K562 (cell line): ENCODE results near the gene PHF19. TPM values are rescaled to one million over a fixed set of nuclear protein-coding genes. Genes with fewer than 3 reads are reported as not detected.

Experiments used
- ATAC-seq: fragments of 200-7000 bp; cut with Tn5 transposase; 3 replicates; pipeline ENCODE4 v1.9.1; 2020; ENCODE audit warnings: moderate library complexity
- BruUV-seq: library from RNA; stranded (reverse); fragments of 400-500 nt; replicated peaks from 2 replicates; lab custom pipeline; 2021; lab: Mats Ljungman, UMichigan
- CTCF ChIA-PET: fragments of 300-600 bp; formaldehyde crosslinking; extraction: SDS; loops from one replicate; lab custom pipeline; 2021; ENCODE audit warnings: low intra/inter-chr PET ratio; lab: Yijun Ruan, JAX
- POLR2A ChIA-PET: fragments of 300-600, 350-650 bp; sonication (Branson Sonifier 250); formaldehyde crosslinking; extraction: SDS; loops from one replicate; lab custom pipeline; 2021; ENCODE audit warnings: antibody characterized with exemption, inconsistent platforms; lab: Yijun Ruan, JAX
- DNase-seq, 4 experiments: peaks; one replicate each; pipeline versions ENCODE4 v3.0.0 to v3.0.0-alpha.2; 2011 to 2018; ENCODE audit warnings: low spot score in 3 of 4, mixed read lengths in 3 of 4; ENCODE audit errors: extremely low read depth in 1 of 4
- FAIRE-seq: peaks from 2 replicates; lab custom pipeline; 2011; peaks lifted over from hg19 to GRCh38; lab: Jason Lieb, UNC
- H2AFZ ChIP-seq: 2 replicates; pipeline ENCODE4 v1.6.0; 2011; ENCODE audit warnings: low read depth, low read length, control low read depth, inconsistent platforms
- H3K27ac ChIP-seq: fragments of 200-600 bp; 3 replicates; pipeline ENCODE4 v1.8.0; 2011; ENCODE audit warnings: low read depth, mild to moderate bottlenecking, control low read depth, inconsistent platforms, low read length, moderate library complexity, mixed read lengths; ENCODE audit errors: extremely low read depth
- H3K27me3 ChIP-seq, 2 experiments: fragments of 300-600 bp in 1 of 2; 2 replicates in 1 of 2; 3 replicates in 1 of 2; pipeline versions ENCODE4 v1.6.0 to v1.8.0; 2011; ENCODE audit warnings: inconsistent platforms in 2 of 2, low read length in 2 of 2, mild to moderate bottlenecking in 1 of 2, mixed read lengths in 1 of 2, moderate library complexity in 1 of 2; ENCODE audit not compliant: control insufficient read depth in 2 of 2, insufficient read depth in 2 of 2
- H3K36me3 ChIP-seq: fragments of 300-600 bp; 3 replicates; pipeline ENCODE4 v1.8.0; 2011; ENCODE audit warnings: mild to moderate bottlenecking, low read length, inconsistent platforms; ENCODE audit not compliant: control insufficient read depth, insufficient read depth
- H3K4me1 ChIP-seq, 2 experiments: fragments of 200-600 bp in 1 of 2; replicated peaks in 1 of 2; 2 replicates in 1 of 2; 3 replicates in 1 of 2; pipeline versions ENCODE4 v1.5.1 to v1.8.0; 2011; ENCODE audit warnings: inconsistent platforms in 2 of 2, low read length in 2 of 2, mild to moderate bottlenecking in 1 of 2, mixed read lengths in 1 of 2, moderate library complexity in 1 of 2; ENCODE audit not compliant: control insufficient read depth in 2 of 2, insufficient read depth in 2 of 2
- H3K4me2 ChIP-seq: 2 replicates; pipeline ENCODE4 v1.6.1; 2011; ENCODE audit warnings: low read length, control low read depth, inconsistent platforms, mixed read lengths; ENCODE audit not compliant: insufficient read depth
- H3K4me3 ChIP-seq: fragments of 200-600 bp; sonication (generic), shearing (Covaris generic); 2 replicates; pipeline ENCODE4 v1.5.1; 2016; ENCODE audit warnings: control low read depth, inconsistent platforms
- H3K79me2 ChIP-seq: fragments of 200-600 bp; 3 replicates; pipeline ENCODE4 v1.8.0; 2011; ENCODE audit warnings: low read length, inconsistent platforms; ENCODE audit not compliant: control insufficient read depth, insufficient read depth
- H3K9ac ChIP-seq, 2 experiments: 2 replicates each; pipeline versions ENCODE4 v1.6.0 to v1.6.1; 2011; ENCODE audit warnings: low read depth in 2 of 2, low read length in 2 of 2, control low read depth in 1 of 2, inconsistent platforms in 1 of 2, mild to moderate bottlenecking in 1 of 2, mixed read lengths in 1 of 2; ENCODE audit not compliant: insufficient read depth in 1 of 2
- H3K9me1 ChIP-seq: one replicate; pipeline ENCODE4 v1.6.0; 2011; ENCODE audit warnings: inconsistent platforms, mild to moderate bottlenecking, low read length, moderate library complexity; ENCODE audit not compliant: control insufficient read depth, insufficient read depth
- H3K9me3 ChIP-seq: replicated peaks from 2 replicates; pipeline ENCODE4 v1.5.1; 2011; ENCODE audit warnings: low read depth, low read length, inconsistent platforms; ENCODE audit not compliant: control insufficient read depth, insufficient read depth
- H4K20me1 ChIP-seq: replicated peaks from 2 replicates; pipeline ENCODE4 v1.6.1; 2011; ENCODE audit warnings: low read length, inconsistent platforms, mixed read lengths; ENCODE audit not compliant: control insufficient read depth, insufficient read depth
- BRF2 ChIP-seq: IDR thresholded peaks from 3 replicates; pipeline ENCODE4 v1.6.1; 2011; ENCODE audit warnings: borderline replicate concordance, mild to moderate bottlenecking; ENCODE audit not compliant: insufficient read length, insufficient read depth
- HNRNPLL ChIP-seq: fragments of 200-400 bp; formaldehyde crosslinking; IDR thresholded peaks from 2 replicates; pipeline ENCODE4 v1.6.1; 2017; ENCODE audit warnings: low read length, low read depth, mild to moderate bottlenecking; ENCODE audit not compliant: poor library complexity, severe bottlenecking
- KLF1 ChIP-seq: fragments of 450-650 bp; IDR thresholded peaks from 2 replicates; pipeline ENCODE4 v1.6.1; 2016; ENCODE audit warnings: missing genetic modification characterization, missing compliant biosample characterization
- MLX ChIP-seq, 2 experiments: fragments of 450-650 bp in 1 of 2; sonication (generic) in 1 of 2; formaldehyde crosslinking; conservative IDR thresholded peaks; 2 replicates each; pipeline versions ENCODE4 v1.4.0 to v1.8.1; 2020 to 2022; ENCODE audit warnings: mild to moderate bottlenecking in 1 of 2, missing genetic modification reagents in 1 of 2
- POLR2B ChIP-seq: fragments of 450-650 bp; IDR thresholded peaks from 2 replicates; pipeline ENCODE4 v1.6.1; 2018; ENCODE audit warnings: low read depth; ENCODE audit not compliant: partially characterized antibody
- PREB ChIP-seq: sonication (generic); formaldehyde crosslinking; IDR thresholded peaks from 2 replicates; pipeline ENCODE4 v1.8.1; 2023; ENCODE audit warnings: mild to moderate bottlenecking, missing genetic modification reagents
- ZNF717 ChIP-seq: fragments of 250-450 bp; sonication (Bioruptor Pico); IDR thresholded peaks from 2 replicates; pipeline ENCODE4 v1.5.0; 2021
- ZNF778 ChIP-seq: fragments of 450-650 bp; formaldehyde crosslinking; IDR thresholded peaks from 2 replicates; pipeline ENCODE4 v1.4.0; 2020; ENCODE audit warnings: mild to moderate bottlenecking, moderate library complexity
- WGBS: fragments of 100-300 bp; shearing (Covaris generic); methylation state at CpG from one replicate; pipeline ENCODE4 v1.1.6; 2016; ENCODE audit warnings: low coverage, mixed read lengths; ENCODE audit not compliant: insufficient coverage; ENCODE audit errors: missing lambda C conversion rate; 5-methylcytosine and 5-hydroxymethylcytosine counted together
- in situ Hi-C: fragments of 300-500 bp; cut with MboI; formaldehyde crosslinking; loops from 4 replicates; pipeline ENCODE4 v1.15.0; 2018; ENCODE audit warnings: inconsistent platforms, mixed read lengths
- intact Hi-C: fragments of 100-400 bp; cut with micrococcal nuclease; formaldehyde crosslinking; loops from 2 replicates; pipeline ENCODE4 v1.14.2; 2022
- polyA plus RNA-seq, 8 experiments: library from polyadenylated mRNA; depleted of rRNA in 4 of 8; stranded (reverse) in 5 of 8; unstranded in 3 of 8; fragments of >200 nt; fragmentation: Nextera tagmentation in 2 of 8; fragmentation: Illumina TruSeq in 1 of 8; extraction: Ambion mirVana in 2 of 8; extraction: Trizol in 1 of 8; gene quantifications; 2 replicates each; pipeline versions ENCODE4 v1.2.1 to v1.2.3, GENCODE V29; 2011 to 2014; ENCODE audit warnings: inconsistent platforms in 1 of 8, missing spikeins in 1 of 8
- total RNA-seq, 7 experiments: library from RNA; depleted of rRNA in 6 of 7; stranded (reverse); fragments of >200 nt in 6 of 7; fragmentation: Illumina TruSeq in 2 of 7; extraction: Trizol in 2 of 7; gene quantifications; 2 replicates each; pipeline versions ENCODE4 v1.2.1 to v1.2.3, GENCODE V29; 2011 to 2021; ENCODE audit warnings: low replicate concordance in 1 of 7
- TF ChIP-seq, protein P1 (sequence below): sonication (generic); formaldehyde crosslinking; IDR thresholded peaks from 2 replicates; pipeline ENCODE4 v1.8.1; 2023; ENCODE audit warnings: mild to moderate bottlenecking, missing genetic modification reagents

PHF19 gene
- total and polyA plus RNA-seq, 9 of the 15 experiments (the other 6 are each of a cell fraction or from before 2014, with no cell fraction given): 95.8 to 403 (median 255) TPM

- Histone ChIP-seq H3K4me2 (no peak overlapping the region), H3K9me3 (no peaks in the 10 kb centered on the region), H2AFZ (peak overlapping the region; percentile 20; the same call in 1 of the 2 replicates), H3K4me1 (peaks cover 16 to 20% of the 10 kb centered on the region in 2 experiments; a peak in 4 of 5 replicates), H3K4me3 (no peak overlapping the region), H3K79me2 (no peaks in the 10 kb centered on the region), H3K9ac (peak overlapping the region in 1 of 2 experiments; percentile 69; a peak in 2 of 4 replicates), H3K9me1 (no peaks in the 10 kb centered on the region), H4K20me1 (no peaks in the 10 kb centered on the region), H3K27me3 (no peaks in the 10 kb centered on the region), H3K36me3 (no peaks in the 10 kb centered on the region), H3K27ac (no peak overlapping the region)
- 67% methylated on average over 11 of the region's 11 CpGs for WGBS
- intact Hi-C loops (no loop called here), in situ Hi-C loops (no loop called here)
- ChIA-PET CTCF (no interaction called here), POLR2A (interaction anchor here (0.7 to 22.9 kb wide), 6 partner anchors 9 to 60 kb away, joined by 3 to 464 read pairs (median 16); partner anchors contain the start of gene PHF19)
- no TSS peak for BruUV-seq
- ATAC-seq: peak; percentile 15
- TF ChIP-seq ZNF717 (CRISPR knock-in tag): no peak
- TF ChIP-seq MLX (CRISPR knock-in tag; conservative IDR thresholded peaks at IDR 0.05): peak in 1 of 2 experiments; percentile 77; a peak in 1 of 4 replicates
- 0 out of 2 replicates have a peak, but pooled peaks have one; percentile 37 for TF ChIP-seq KLF1 (tag)
- TF ChIP-seq ZNF778 (CRISPR knock-in tag): no peak
- TF ChIP-seq HNRNPLL: peak; percentile 37
- TF ChIP-seq POLR2B: no peak
- TF ChIP-seq BRF2: no peak
- TF ChIP-seq PREB (CRISPR knock-in tag): no peak
- TF ChIP-seq, protein P1, sequence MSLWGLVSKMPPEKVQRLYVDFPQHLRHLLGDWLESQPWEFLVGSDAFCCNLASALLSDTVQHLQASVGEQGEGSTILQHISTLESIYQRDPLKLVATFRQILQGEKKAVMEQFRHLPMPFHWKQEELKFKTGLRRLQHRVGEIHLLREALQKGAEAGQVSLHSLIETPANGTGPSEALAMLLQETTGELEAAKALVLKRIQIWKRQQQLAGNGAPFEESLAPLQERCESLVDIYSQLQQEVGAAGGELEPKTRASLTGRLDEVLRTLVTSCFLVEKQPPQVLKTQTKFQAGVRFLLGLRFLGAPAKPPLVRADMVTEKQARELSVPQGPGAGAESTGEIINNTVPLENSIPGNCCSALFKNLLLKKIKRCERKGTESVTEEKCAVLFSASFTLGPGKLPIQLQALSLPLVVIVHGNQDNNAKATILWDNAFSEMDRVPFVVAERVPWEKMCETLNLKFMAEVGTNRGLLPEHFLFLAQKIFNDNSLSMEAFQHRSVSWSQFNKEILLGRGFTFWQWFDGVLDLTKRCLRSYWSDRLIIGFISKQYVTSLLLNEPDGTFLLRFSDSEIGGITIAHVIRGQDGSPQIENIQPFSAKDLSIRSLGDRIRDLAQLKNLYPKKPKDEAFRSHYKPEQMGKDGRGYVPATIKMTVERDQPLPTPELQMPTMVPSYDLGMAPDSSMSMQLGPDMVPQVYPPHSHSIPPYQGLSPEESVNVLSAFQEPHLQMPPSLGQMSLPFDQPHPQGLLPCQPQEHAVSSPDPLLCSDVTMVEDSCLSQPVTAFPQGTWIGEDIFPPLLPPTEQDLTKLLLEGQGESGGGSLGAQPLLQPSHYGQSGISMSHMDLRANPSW: 0 out of 2 replicates have a peak, but pooled peaks have one; percentile 57
- DNase-seq: peak in 2 of 4 experiments; percentile 27 to 28
- no peak for FAIRE-seq
Measured at GRCh38 chr9:120904978-120905301, 28.0 kb upstream of the PHF19 start.
